Parathyroid adenoma (tissue), 2 donors: ENCODE results near the gene USH1C.
A peak's percentile ranks its signal among the peaks of the same experiment; 100 is the strongest.

Experiments
- H2AFZ ChIP-seq: fragments of 300-600 bp; sonication (generic); one replicate; pipeline ENCODE4 v1.7.0; 2017; ENCODE audit warnings: antibody characterized with exemption, mild to moderate bottlenecking
- H3K27ac ChIP-seq: fragments of 300-600 bp; sonication (generic); one replicate; pipeline ENCODE4 v1.7.0; 2017
- H3K27me3 ChIP-seq: fragments of 300-600 bp; sonication (generic); one replicate; pipeline ENCODE4 v1.7.0; 2017; ENCODE audit warnings: low read length; ENCODE audit not compliant: control insufficient read depth, insufficient read depth
- H3K36me3 ChIP-seq: fragments of 300-600 bp; sonication (generic); one replicate; pipeline ENCODE4 v1.7.0; 2017; ENCODE audit warnings: low read length; ENCODE audit not compliant: control insufficient read depth, insufficient read depth
- H3K4me1 ChIP-seq: fragments of 300-600 bp; sonication (generic); one replicate; pipeline ENCODE4 v1.7.0; 2017; ENCODE audit warnings: control low read depth
- H3K4me2 ChIP-seq: fragments of 300-600 bp; sonication (generic); one replicate; pipeline ENCODE4 v1.7.0; 2017; ENCODE audit warnings: low read length
- H3K4me3 ChIP-seq: fragments of 300-600 bp; sonication (generic); one replicate; pipeline ENCODE4 v1.7.0; 2017; ENCODE audit warnings: low read depth, low read length
- H3K79me2 ChIP-seq: fragments of 300-600 bp; sonication (generic); one replicate; pipeline ENCODE4 v1.7.0; 2017; ENCODE audit warnings: control low read depth
- H3K9ac ChIP-seq: fragments of 300-600 bp; sonication (generic); one replicate; pipeline ENCODE4 v1.7.0; 2017; ENCODE audit warnings: mild to moderate bottlenecking
- H3K9me3 ChIP-seq: fragments of 300-600 bp; sonication (generic); one replicate; pipeline ENCODE4 v1.7.0; 2017; ENCODE audit warnings: low read length; ENCODE audit not compliant: control insufficient read depth
- TF ChIP-seq, protein P1 (sequence below): fragments of 300-600 bp; sonication (generic); IDR thresholded peaks from one replicate; pipeline ENCODE4 v1.7.0; 2017; ENCODE audit warnings: antibody characterized with exemption, mild to moderate bottlenecking
- donor health status: primary hyperparathyroidism.

USH1C gene

DNA sequence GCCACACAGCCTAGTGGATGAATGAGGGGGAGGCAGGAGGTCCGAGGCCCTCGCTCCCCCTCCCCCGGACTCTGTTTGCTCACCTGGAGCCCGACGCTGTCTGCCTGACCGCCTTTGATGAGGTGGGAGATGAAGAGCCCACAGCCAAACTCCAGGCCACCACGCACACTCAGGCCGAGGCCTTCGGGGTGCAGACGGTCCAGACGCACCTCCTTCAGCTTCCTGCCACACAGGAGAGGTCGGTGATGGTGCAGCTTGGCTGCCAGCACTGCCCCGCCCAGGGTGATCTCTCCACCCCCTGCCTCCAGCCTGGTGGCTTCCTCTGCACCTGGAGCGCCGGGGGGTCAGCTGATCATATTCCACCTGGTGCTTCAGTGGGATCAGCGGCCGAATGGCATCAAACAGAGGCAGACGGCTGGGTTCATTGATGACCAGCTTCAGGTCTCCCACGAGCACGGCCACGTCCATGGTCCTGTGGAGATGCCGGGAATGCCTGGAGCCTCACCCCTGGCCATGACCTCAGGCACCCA, 13.1 kb downstream of the USH1C start:
- Histone ChIP-seq H3K27me3 (no peaks in the 10 kb centered on the region), H3K79me2 (no peaks in the 10 kb centered on the region), H3K4me2 (no peak overlapping the region), H3K9me3 (no peaks in the 10 kb centered on the region), H3K9ac (no peak overlapping the region), H3K4me3 (no peak overlapping the region), H3K27ac (no peak overlapping the region), H3K36me3 (no peaks in the 10 kb centered on the region), H3K4me1 (no peaks in the 10 kb centered on the region), H2AFZ (no peak overlapping the region)
- TF ChIP-seq, protein P1, sequence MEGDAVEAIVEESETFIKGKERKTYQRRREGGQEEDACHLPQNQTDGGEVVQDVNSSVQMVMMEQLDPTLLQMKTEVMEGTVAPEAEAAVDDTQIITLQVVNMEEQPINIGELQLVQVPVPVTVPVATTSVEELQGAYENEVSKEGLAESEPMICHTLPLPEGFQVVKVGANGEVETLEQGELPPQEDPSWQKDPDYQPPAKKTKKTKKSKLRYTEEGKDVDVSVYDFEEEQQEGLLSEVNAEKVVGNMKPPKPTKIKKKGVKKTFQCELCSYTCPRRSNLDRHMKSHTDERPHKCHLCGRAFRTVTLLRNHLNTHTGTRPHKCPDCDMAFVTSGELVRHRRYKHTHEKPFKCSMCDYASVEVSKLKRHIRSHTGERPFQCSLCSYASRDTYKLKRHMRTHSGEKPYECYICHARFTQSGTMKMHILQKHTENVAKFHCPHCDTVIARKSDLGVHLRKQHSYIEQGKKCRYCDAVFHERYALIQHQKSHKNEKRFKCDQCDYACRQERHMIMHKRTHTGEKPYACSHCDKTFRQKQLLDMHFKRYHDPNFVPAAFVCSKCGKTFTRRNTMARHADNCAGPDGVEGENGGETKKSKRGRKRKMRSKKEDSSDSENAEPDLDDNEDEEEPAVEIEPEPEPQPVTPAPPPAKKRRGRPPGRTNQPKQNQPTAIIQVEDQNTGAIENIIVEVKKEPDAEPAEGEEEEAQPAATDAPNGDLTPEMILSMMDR, result no peak

DNA sequence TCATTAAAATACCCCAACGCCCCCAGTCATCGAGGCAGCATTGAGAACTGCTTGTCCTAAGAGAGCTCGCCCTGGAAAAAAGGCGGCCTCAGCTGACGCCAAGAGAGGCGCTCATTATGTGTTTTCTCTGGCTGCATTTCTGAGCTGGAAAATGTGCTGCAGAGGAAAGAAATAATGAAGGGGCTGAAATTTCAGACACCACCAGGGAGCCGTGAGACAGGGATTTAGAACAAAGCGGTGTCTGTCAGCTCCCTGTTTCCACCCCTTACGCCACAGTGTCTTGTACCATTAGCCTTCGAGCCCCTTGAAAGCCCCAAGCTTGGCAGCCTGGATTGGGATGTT, 14.4 kb downstream of the USH1C start:
- no peak overlapping the region for H3K4me3 ChIP-seq
- no peaks in the 10 kb centered on the region for H3K4me1 ChIP-seq
- no peak overlapping the region for H3K4me2 ChIP-seq
- H3K9me3 ChIP-seq, result no peaks in the 10 kb centered on the region
- H3K27ac ChIP-seq, result no peak overlapping the region
- no peaks in the 10 kb centered on the region for H3K79me2 ChIP-seq
- TF ChIP-seq, protein P1, result no peak
- no peaks in the 10 kb centered on the region for H3K36me3 ChIP-seq
- no peaks in the 10 kb centered on the region for H3K27me3 ChIP-seq
- H3K9ac ChIP-seq, result no peak overlapping the region
- no peak overlapping the region for H2AFZ ChIP-seq

DNA sequence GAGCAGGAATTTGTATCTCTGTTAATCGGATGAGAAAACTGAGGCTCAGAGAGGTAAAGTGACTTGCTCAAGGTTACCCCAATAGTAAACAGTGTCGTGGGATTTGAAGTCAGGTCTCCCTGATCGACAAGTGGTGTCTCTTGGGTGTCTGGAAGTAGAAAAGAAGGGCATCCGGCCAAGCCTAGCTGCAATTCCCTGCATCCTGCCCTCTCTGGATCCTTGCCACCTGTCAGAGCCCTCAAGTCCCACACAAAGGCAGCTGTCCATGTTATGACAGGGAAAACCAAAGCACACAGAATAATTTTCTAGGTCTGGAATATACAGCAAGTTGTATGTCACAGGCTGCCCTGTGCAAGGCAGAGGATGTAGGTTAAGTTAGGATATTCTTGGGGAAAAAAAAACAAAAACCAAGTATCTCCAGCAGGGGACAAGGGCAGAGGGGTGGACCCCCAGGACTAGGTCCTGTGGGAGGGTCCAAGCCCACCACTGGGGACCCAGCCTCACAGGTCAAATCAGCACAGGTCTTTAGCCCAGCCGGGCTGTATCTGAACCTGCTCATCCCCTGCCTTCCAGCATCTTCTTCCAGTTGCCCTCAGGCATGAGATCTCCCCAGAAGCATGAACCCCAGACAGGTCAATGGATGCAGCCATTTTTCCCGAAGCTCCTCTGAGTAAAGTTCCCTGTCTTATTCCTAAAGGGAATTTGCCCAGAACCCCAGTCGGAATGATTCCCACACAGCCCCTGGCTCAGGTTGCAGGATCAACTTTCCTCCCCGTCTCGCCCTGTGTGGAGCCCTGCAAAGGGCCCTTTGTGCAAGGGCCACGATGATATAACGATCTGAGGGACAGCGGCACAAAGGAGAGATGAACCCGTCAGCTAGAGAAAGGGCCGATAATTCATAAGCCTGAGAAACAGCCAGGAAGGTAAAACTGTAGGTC, 15.0 kb downstream of the USH1C start:
- H3K36me3 ChIP-seq, result no peaks in the 10 kb centered on the region
- H3K9me3 ChIP-seq, result no peaks in the 10 kb centered on the region
- no peak overlapping the region for H3K27ac ChIP-seq
- H3K27me3 ChIP-seq, result no peaks in the 10 kb centered on the region
- no peak overlapping the region for H3K9ac ChIP-seq
- no peak overlapping the region for H3K4me3 ChIP-seq
- no peaks in the 10 kb centered on the region for H3K79me2 ChIP-seq
- H2AFZ ChIP-seq, result no peak overlapping the region
- TF ChIP-seq, protein P1, result no peak
- no peak overlapping the region for H3K4me2 ChIP-seq
- no peaks in the 10 kb centered on the region for H3K4me1 ChIP-seq

DNA sequence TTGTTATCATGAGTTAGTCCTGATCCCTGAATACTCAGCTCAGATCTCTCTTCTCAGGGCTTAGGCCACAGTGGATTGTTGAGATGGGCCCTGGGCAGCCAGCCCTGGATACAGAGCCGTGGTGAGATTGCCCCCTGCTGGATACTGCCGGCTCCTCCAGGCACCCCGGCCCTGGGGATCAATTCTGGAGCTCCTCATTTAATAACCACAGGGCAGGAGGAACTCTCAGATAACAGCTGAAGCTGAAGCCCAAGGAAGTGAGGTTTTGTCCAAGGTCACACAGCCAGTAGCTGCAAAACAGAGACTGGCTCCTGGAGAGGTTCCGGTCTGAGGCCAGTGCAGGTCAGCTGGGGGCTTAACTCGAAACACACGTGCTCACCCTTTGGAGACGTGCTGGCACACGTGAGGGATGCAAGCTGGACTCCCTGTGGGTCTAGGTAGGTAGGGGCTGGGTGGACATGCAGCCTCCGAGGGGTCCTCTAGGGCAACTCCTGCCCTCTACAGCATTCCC, 16.0 kb downstream of the USH1C start:
- no peak overlapping the region for H2AFZ ChIP-seq
- no peaks in the 10 kb centered on the region for H3K27me3 ChIP-seq
- H3K9ac ChIP-seq, result no peak overlapping the region
- no peak overlapping the region for H3K4me3 ChIP-seq
- no peaks in the 10 kb centered on the region for H3K9me3 ChIP-seq
- H3K27ac ChIP-seq, result no peak overlapping the region
- H3K79me2 ChIP-seq, result no peaks in the 10 kb centered on the region
- no peaks in the 10 kb centered on the region for H3K4me1 ChIP-seq
- TF ChIP-seq, protein P1, result peak; percentile 46
- no peaks in the 10 kb centered on the region for H3K36me3 ChIP-seq
- H3K4me2 ChIP-seq, result no peak overlapping the region
